Astrocyte of the cerebellum (primary cell): ENCODE results near the gene HTRA3.

ENCODE experiments used
- DNase-seq: peaks from one replicate; pipeline ENCODE4 v3.0.0-alpha.2; 2011; ENCODE audit warnings: low read depth
- H3K4me3 ChIP-seq: 2 replicates; pipeline ENCODE4 v1.5.1; 2011; ENCODE audit warnings: mild to moderate bottlenecking, low read depth, low read length, moderate library complexity
- CTCF ChIP-seq: IDR thresholded peaks from 2 replicates; pipeline ENCODE4 v1.5.1; 2012; ENCODE audit warnings: low read length, low read depth, moderate library complexity, mild to moderate bottlenecking; ENCODE audit errors: missing control alignments
- in situ Hi-C: cut with HindIII; loops from 2 replicates; pipeline ENCODE4 v1.10.0; 2017; ENCODE audit warnings: low sequenced_read_pairs

The HTRA3 gene

GRCh38 chr4:8341691-8342090, 72.1 kb downstream of the HTRA3 start:
- H3K4me3 ChIP-seq, result no peak overlapping the region
- no peak for DNase-seq
- no peak for TF ChIP-seq CTCF
- in situ Hi-C loops, result no loop called here

GRCh38 chr4:8342651-8343261, 73.2 kb downstream of the HTRA3 start:
- in situ Hi-C loops, result no loop called here
- no peak overlapping the region for H3K4me3 ChIP-seq
- DNase-seq, result no peak
- TF ChIP-seq CTCF, result no peak

- DNase-seq, result no peak
- in situ Hi-C loops, result no loop called here
Measured at GRCh38 chr4:8343262-8343966, 73.9 kb downstream of the HTRA3 start.

GRCh38 chr4:8343967-8344331, 74.4 kb downstream of the HTRA3 start:
- TF ChIP-seq CTCF, result no peak
- DNase-seq, result no peak
- no peak overlapping the region for H3K4me3 ChIP-seq
- in situ Hi-C loops, result no loop called here

More at GRCh38 chr4:8343262-8343966, 73.9 kb downstream of the HTRA3 start:
- no peak overlapping the region for H3K4me3 ChIP-seq
- no peak for TF ChIP-seq CTCF

GRCh38 chr4:8344377-8344776, 74.8 kb downstream of the HTRA3 start:
- no peak for TF ChIP-seq CTCF
- in situ Hi-C loops, result no loop called here
- no peak for DNase-seq
- no peak overlapping the region for H3K4me3 ChIP-seq

GRCh38 chr4:8345053-8345945, 75.7 kb downstream of the HTRA3 start:
- no peak for TF ChIP-seq CTCF
- no peak overlapping the region for H3K4me3 ChIP-seq
- no peak for DNase-seq
- in situ Hi-C loops, result no loop called here
